HEK293T (cell line): ENCODE measurements around the gene ANO10.

Experiments used
- CTCF ChIA-PET: fragments of 350-600 bp; formaldehyde crosslinking; extraction: SDS; loops from one replicate; lab custom pipeline; 2021; ENCODE audit warnings: antibody characterized with exemption, inconsistent platforms; lab: Yijun Ruan, JAX
- POLR2A ChIA-PET: fragments of 350-600 bp; formaldehyde crosslinking; extraction: SDS; loops from one replicate; lab custom pipeline; 2020; ENCODE audit warnings: antibody characterized with exemption, inconsistent platforms; lab: Yijun Ruan, JAX
- DNase-seq: peaks from one replicate; pipeline ENCODE4 v3.0.0; 2012; ENCODE audit warnings: mixed read lengths; ENCODE audit errors: extremely low spot score
- ARNT ChIP-seq: fragments of 450-650 bp; IDR thresholded peaks from 2 replicates; pipeline ENCODE4 v1.6.1; 2017; ENCODE audit warnings: mild to moderate bottlenecking
- BHLHE40 ChIP-seq: fragments of 450-650 bp; IDR thresholded peaks from 2 replicates; pipeline ENCODE4 v1.6.1; 2016; ENCODE audit warnings: mild to moderate bottlenecking, moderate library complexity, borderline replicate concordance
- CTBP1 ChIP-seq: fragments of 450-650 bp; IDR thresholded peaks from 2 replicates; pipeline ENCODE4 v1.6.1; 2016; ENCODE audit warnings: borderline replicate concordance
- ELF4 ChIP-seq: fragments of 450-650 bp; IDR thresholded peaks from 2 replicates; pipeline ENCODE4 v1.6.1; 2017; ENCODE audit warnings: antibody characterized with exemption
- FOXA1 ChIP-seq: fragments of 450-650 bp; IDR thresholded peaks from 2 replicates; pipeline ENCODE4 v1.6.1; 2016; ENCODE audit warnings: mild to moderate bottlenecking
- FOXK2 ChIP-seq: fragments of 450-650 bp; IDR thresholded peaks from 2 replicates; pipeline ENCODE4 v1.6.1; 2016; ENCODE audit warnings: mild to moderate bottlenecking
- FOXM1 ChIP-seq: fragments of 450-650 bp; IDR thresholded peaks from 2 replicates; pipeline ENCODE4 v1.6.1; 2017; ENCODE audit warnings: mild to moderate bottlenecking, borderline replicate concordance
- HDGF ChIP-seq: fragments of 450-650 bp; IDR thresholded peaks from 2 replicates; pipeline ENCODE4 v1.6.1; 2017; ENCODE audit warnings: antibody characterized with exemption, borderline replicate concordance
- L3MBTL2 ChIP-seq: fragments of 450-650 bp; conservative IDR thresholded peaks from 2 replicates; pipeline ENCODE4 v1.6.1; 2016; ENCODE audit warnings: mild to moderate bottlenecking
- LEF1 ChIP-seq: fragments of 450-650 bp; IDR thresholded peaks from 2 replicates; pipeline ENCODE4 v1.6.1; 2017; ENCODE audit warnings: mild to moderate bottlenecking, borderline replicate concordance
- NFRKB ChIP-seq: fragments of 450-650 bp; IDR thresholded peaks from 2 replicates; pipeline ENCODE4 v1.6.1; 2016; ENCODE audit warnings: mild to moderate bottlenecking, moderate library complexity
- SP1 ChIP-seq: fragments of 450-650 bp; IDR thresholded peaks from 2 replicates; pipeline ENCODE4 v1.6.1; 2017
- SUZ12 ChIP-seq: fragments of 450-650 bp; IDR thresholded peaks from 2 replicates; pipeline ENCODE4 v1.6.1; 2016; ENCODE audit warnings: mild to moderate bottlenecking
- TARDBP ChIP-seq: fragments of 450-650 bp; IDR thresholded peaks from 2 replicates; pipeline ENCODE4 v1.6.1; 2016
- ZNF384 ChIP-seq: fragments of 450-650 bp; IDR thresholded peaks from 2 replicates; pipeline ENCODE4 v1.6.1; 2016
- TF ChIP-seq, protein P1 (sequence below): fragments of 450-650 bp; IDR thresholded peaks from 2 replicates; pipeline ENCODE4 v1.6.1; 2016

ANO10 gene

DNA sequence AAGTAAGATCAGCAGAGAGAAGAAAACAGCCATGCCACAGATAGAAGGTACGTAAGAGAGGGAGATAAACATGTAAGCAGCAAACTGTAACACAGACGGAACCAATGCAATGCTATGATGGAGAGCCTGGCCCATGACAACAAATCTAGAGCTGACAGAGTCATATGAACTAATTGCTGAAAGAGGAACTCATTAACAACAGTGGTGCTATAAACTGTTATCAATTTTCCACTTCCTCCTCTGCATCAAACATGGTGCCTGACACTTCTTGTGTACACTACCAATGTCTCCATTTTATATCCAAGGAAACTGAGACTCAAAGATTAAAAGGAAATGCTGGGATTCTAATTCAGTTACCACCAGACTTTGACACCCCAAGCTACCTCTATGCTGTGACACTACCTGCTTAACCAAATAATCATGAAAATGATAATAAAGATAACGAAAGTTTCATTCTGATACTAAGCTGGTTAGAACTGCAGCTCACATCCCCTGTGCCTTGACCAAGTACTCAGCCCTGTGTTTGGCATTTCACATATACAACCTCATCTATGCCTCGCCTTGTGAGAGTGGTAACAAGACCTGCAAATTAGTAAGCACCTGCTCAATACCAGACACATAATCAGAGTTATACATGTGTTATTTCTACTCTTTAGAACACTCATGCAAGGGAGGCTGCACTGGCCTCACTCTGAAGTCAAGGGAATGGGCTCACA is 79.3 kb downstream of the ANO10 start:
- ChIA-PET POLR2A (no interaction called here), CTCF (no interaction called here)
- no peak for TF ChIP-seq FOXK2
- TF ChIP-seq BHLHE40 = no peak
- no peak for TF ChIP-seq L3MBTL2
- TF ChIP-seq ZNF384 = no peak
- no peak for TF ChIP-seq CTBP1
- TF ChIP-seq FOXM1 = no peak
- no peak for TF ChIP-seq ELF4
- TF ChIP-seq HDGF = no peak
- TF ChIP-seq LEF1 = no peak
- no peak for TF ChIP-seq NFRKB
- TF ChIP-seq TARDBP = no peak
- TF ChIP-seq SUZ12 = no peak
- no peak for TF ChIP-seq FOXA1
- TF ChIP-seq ARNT = no peak
- TF ChIP-seq, protein P1, sequence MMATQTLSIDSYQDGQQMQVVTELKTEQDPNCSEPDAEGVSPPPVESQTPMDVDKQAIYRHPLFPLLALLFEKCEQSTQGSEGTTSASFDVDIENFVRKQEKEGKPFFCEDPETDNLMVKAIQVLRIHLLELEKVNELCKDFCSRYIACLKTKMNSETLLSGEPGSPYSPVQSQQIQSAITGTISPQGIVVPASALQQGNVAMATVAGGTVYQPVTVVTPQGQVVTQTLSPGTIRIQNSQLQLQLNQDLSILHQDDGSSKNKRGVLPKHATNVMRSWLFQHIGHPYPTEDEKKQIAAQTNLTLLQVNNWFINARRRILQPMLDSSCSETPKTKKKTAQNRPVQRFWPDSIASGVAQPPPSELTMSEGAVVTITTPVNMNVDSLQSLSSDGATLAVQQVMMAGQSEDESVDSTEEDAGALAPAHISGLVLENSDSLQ = no peak
- TF ChIP-seq SP1 = no peak
- DNase-seq = no peak

DNA sequence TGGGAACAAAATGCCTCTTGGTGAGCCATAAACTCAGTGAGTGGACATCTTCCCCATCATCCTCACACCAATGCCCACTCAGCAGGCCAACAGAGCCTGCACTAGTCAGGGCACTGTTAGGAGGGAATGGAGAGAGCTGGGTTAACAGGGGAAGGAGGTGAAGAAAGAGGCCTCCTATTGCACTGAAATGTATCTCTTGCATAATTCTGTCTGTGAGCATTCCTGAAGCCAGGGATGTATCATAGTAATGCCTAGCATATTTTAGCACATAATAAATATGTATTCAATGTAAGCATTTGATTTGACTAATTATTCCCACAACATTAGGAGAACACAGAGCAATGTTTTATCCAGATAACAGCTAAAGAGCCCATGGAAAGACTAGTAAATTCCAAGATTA is 81.2 kb downstream of the ANO10 start:
- ChIA-PET POLR2A (no interaction called here), CTCF (interaction anchor here (0.7 kb wide), 1 partner anchor 315 kb away, joined by 3 read pairs; no protein-coding TSS in a partner anchor)
- TF ChIP-seq FOXA1 (no peak), FOXM1 (no peak), TARDBP (no peak), SP1 (no peak), HDGF (no peak), NFRKB (no peak), ARNT (no peak), ZNF384 (no peak), L3MBTL2 (no peak), SUZ12 (no peak), BHLHE40 (no peak), CTBP1 (no peak), ELF4 (no peak), FOXK2 (no peak), LEF1 (no peak)
- TF ChIP-seq, protein P1 = no peak
- no peak for DNase-seq

DNA sequence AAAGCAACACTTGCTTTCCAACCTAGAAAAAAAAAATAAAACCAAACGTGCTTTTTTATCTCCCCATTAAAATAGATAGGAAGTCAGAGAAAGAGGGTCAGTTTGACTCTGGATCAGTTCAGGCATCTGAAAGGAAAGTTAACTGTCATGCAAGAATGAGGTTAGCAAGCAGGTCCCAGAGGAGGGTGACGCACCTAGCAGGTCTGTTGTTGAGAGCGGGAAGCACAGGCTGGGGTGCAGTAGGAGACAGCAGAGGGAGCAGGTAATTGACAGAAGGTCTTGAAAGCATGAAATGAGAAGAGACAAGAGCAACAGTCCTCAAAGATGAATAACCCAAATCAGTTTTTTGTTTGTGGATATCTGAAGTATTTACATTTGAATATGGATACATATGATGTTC is 82.5 kb downstream of the ANO10 start:
- TF ChIP-seq ELF4 (no peak), CTBP1 (no peak), BHLHE40 (no peak), ARNT (no peak), SP1 (no peak), FOXK2 (no peak)
- no peak for DNase-seq
- ChIA-PET POLR2A (no interaction called here), CTCF (no interaction called here)

DNA sequence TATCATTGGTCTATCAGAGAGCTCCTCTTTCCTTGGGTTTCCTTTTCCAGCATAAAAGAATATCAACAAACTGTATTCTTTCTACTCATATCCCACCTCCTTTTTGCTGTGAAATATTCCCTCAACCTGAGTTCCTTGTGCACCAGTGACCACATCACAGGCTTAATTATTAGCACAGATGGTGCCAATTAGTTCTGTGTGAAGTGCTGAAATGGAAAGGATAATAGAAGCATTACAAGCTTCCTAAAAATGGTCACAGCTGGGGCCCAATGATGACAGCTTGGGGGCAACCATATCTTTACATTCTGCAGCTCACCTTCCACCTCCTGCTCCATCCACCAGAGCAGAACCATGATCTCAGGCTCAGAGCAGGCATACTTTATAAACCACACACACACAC is 84.6 kb downstream of the ANO10 start:
- no peak for TF ChIP-seq BHLHE40
- no peak for TF ChIP-seq SUZ12
- TF ChIP-seq ELF4 = no peak
- TF ChIP-seq FOXK2 = no peak
- TF ChIP-seq NFRKB = no peak
- TF ChIP-seq HDGF = no peak
- TF ChIP-seq CTBP1 = no peak
- TF ChIP-seq L3MBTL2 = no peak
- TF ChIP-seq FOXA1 = no peak
- TF ChIP-seq TARDBP = no peak
- no peak for TF ChIP-seq ARNT
- TF ChIP-seq FOXM1 = no peak
- TF ChIP-seq LEF1 = no peak
- TF ChIP-seq ZNF384 = no peak
- no peak for TF ChIP-seq SP1
- TF ChIP-seq, protein P1 = no peak
- CTCF ChIA-PET = interaction anchor here (0.6 kb wide), 1 partner anchor 558 kb away, joined by 4 read pairs; the partner anchor contains the start of gene GASK1A
- no peak for DNase-seq
- POLR2A ChIA-PET = no interaction called here

DNA sequence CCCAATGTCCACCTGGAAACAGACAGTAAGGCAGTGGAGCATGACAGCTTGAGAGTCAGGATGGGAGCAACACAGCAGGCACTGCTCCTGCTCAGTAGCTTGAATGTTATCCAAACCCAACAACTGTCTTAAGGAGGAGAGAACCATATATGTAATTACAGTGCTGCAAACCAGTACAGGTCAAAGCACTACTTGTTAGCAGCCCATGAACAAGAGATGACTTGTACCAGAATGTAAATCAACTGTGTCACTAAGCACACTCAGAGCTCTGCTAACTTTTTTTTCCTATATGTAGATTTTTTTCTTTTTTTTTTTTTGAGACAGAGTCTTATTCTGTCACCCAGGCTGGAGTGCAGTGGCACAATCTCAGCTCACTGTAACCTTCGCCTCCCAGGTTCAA is 87.1 kb downstream of the ANO10 start:
- TF ChIP-seq SUZ12 (no peak), HDGF (no peak), BHLHE40 (no peak), SP1 (no peak), CTBP1 (no peak), ELF4 (no peak), TARDBP (no peak), LEF1 (no peak), FOXK2 (no peak), ARNT (no peak), FOXA1 (no peak), ZNF384 (no peak), NFRKB (no peak), FOXM1 (no peak), L3MBTL2 (no peak)
- TF ChIP-seq, protein P1 = no peak
- DNase-seq = no peak
- POLR2A ChIA-PET = no interaction called here
- CTCF ChIA-PET = no interaction called here
